Activated CD4-positive, alpha-beta T cell treated with anti-CD3 and anti-CD28 coated beads for 36 hours (primary cell): ENCODE measurements around the gene F2R. TPM values are rescaled to one million over a fixed set of nuclear protein-coding genes. Genes with fewer than 3 reads are reported as not detected.

Experiments used
- ATAC-seq: fragments of 200-7000 bp; cut with Tn5 transposase; one replicate; pipeline ENCODE4 v1.10.0; 2021; ENCODE audit warnings: mild to moderate bottlenecking, moderate library complexity
- CTCF ChIA-PET: fragments of 350-600 bp; sonication (Branson Sonifier 250); formaldehyde crosslinking; loops from one replicate; lab custom pipeline; 2021; ENCODE audit warnings: antibody characterized with exemption; lab: Charles Lee
- POLR2A ChIA-PET: fragments of 350-600 bp; sonication (Branson Sonifier 250); formaldehyde crosslinking; loops from one replicate; lab custom pipeline; 2021; ENCODE audit warnings: antibody characterized with exemption, inconsistent platforms; lab: Charles Lee
- DNase-seq: peaks from one replicate; pipeline ENCODE4 v3.0.0-alpha.2; 2020
- H3K27ac Mint-ChIP-seq: one replicate; pipeline ENCODE4 v1.8.0; 2021; ENCODE audit warnings: mixed read lengths
- H3K27me3 Mint-ChIP-seq: one replicate; pipeline ENCODE4 v1.8.0; 2021; ENCODE audit warnings: mixed read lengths
- H3K36me3 Mint-ChIP-seq: one replicate; pipeline ENCODE4 v1.8.0; 2021; ENCODE audit warnings: low read depth, mixed read lengths
- H3K4me1 Mint-ChIP-seq: one replicate; pipeline ENCODE4 v1.8.0; 2021; ENCODE audit warnings: mixed read lengths
- H3K4me3 Mint-ChIP-seq: one replicate; pipeline ENCODE4 v1.8.0; 2021; ENCODE audit warnings: mild to moderate bottlenecking, moderate library complexity, mixed read lengths
- H3K9me3 Mint-ChIP-seq: one replicate; pipeline ENCODE4 v1.8.0; 2021; ENCODE audit warnings: low read depth, mixed read lengths
- intact Hi-C, 2 experiments: fragments of 100-400 bp; cut with DNase I in 1 of 2; cut with micrococcal nuclease in 1 of 2; formaldehyde crosslinking; loops; one replicate each; pipeline versions ENCODE4 v1.14.2 to v1.15.1; 2022 to 2024; cut with DNase I, micrococcal nuclease
- total RNA-seq, 2 experiments: library from RNA; stranded (reverse); gene quantifications; one replicate each; pipeline ENCODE4 v1.2.3, GENCODE V29; 2021

The F2R gene
- total RNA-seq, 2 experiments from 2014 or later, result 1.4 TPM

GRCh38 chr5:76681287-76681686 is 34.6 kb upstream of the F2R start:
- Mint-ChIP-seq H3K36me3 (peaks cover 47% of the 10 kb centered on the region), H3K9me3 (no peaks in the 10 kb centered on the region), H3K27me3 (no peaks in the 10 kb centered on the region), H3K4me3 (no peak overlapping the region), H3K27ac (no peak overlapping the region), H3K4me1 (peaks cover 2% of the 10 kb centered on the region)
- ChIA-PET POLR2A (no interaction called here), CTCF (interaction anchor here (1.5 kb wide), 1 partner anchor 93 kb away, joined by 5 read pairs; no protein-coding TSS in a partner anchor)
- intact Hi-C loops, result no loop called here
- no peak for DNase-seq
- no peak for ATAC-seq

DNA sequence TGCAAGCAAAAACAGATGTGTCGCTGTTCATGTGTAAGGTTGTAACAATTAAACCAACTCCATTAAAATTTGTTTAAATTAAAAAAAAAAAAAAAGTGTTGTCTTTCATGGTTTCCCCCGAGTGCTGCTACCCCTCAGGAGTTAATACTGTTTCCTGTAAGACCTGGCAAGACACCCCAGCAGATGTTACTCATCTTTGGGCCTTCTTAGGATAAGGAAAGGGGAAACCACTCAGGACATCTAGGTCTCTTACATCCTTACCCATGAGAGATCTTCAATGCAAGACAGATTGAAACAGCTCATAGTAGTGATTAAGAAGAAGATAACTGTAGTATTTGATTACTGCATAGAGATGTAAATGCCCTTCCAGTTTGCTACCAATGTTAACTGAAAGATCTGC is 33.5 kb upstream of the F2R start:
- Mint-ChIP-seq H3K4me3 (no peak overlapping the region), H3K9me3 (no peaks in the 10 kb centered on the region), H3K27ac (no peak overlapping the region), H3K27me3 (no peaks in the 10 kb centered on the region), H3K36me3 (peaks cover 43% of the 10 kb centered on the region), H3K4me1 (peaks cover 2% of the 10 kb centered on the region)
- CTCF ChIA-PET, result interaction anchor here (0.7 to 1.5 kb wide), 3 partner anchors 20 to 92 kb away, joined by 3 to 5 read pairs (median 4); no protein-coding TSS in a partner anchor
- no peak for DNase-seq
- no peak for ATAC-seq
- POLR2A ChIA-PET, result no interaction called here
- intact Hi-C loops, result no loop called here

DNA sequence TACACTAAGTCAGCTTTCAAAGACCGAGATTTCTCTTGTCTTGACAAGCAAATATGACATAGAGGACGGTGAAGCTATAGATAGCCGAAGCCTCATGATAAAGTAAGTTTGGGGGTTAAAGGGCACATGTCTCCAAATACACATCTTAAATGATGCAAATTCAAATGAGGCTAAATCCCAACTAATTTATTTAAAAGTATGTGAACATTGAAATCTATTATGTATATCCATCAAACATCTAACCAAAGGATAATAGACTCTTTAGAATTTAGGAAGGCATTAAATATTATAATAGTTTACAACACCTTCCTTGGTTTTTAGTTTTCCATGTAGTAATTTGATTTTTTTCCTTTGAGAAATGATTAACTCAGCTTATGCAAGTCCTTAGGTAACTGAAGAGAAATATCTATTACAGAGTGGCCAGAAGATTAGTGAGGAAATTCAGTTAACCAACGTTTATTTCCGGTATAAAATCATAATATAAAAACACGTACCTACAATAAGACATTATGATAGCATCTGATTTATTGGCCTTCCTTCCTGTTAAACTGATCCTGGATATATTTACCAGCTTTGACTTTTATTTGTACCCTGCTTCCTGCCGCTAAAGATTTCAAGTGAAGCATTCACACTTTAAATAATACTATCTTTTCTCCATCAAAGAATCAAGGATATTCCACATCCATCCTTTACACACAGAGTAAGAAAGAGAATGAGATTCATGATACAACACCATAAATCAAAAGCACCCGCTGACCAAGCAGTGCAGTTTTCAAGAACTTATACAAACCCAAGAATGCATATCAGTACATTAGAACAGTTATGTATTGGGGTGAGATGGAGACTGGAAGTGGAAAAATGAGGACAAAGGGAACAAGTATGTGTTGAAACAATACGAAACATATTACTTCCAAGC is 31.9 kb upstream of the F2R start:
- intact Hi-C loops, result no loop called here
- DNase-seq (no peak), ATAC-seq (no peak)
- no peaks in the 10 kb centered on the region for H3K9me3 Mint-ChIP-seq
- H3K27me3 Mint-ChIP-seq, result no peaks in the 10 kb centered on the region
- no peak overlapping the region for H3K27ac Mint-ChIP-seq
- peaks cover 37% of the 10 kb centered on the region for H3K36me3 Mint-ChIP-seq
- CTCF ChIA-PET, result interaction anchor here (0.6 to 1.3 kb wide), 4 partner anchors 11 to 123 kb away, joined by 3 to 4 read pairs (median 4); no protein-coding TSS in a partner anchor
- H3K4me3 Mint-ChIP-seq, result no peak overlapping the region
- POLR2A ChIA-PET, result no interaction called here
- peaks cover 2% of the 10 kb centered on the region for H3K4me1 Mint-ChIP-seq

GRCh38 chr5:76684756-76685519 is 31.0 kb upstream of the F2R start:
- no peak for DNase-seq
- H3K4me3 Mint-ChIP-seq, result no peak overlapping the region
- ATAC-seq, result no peak
- peaks cover 38% of the 10 kb centered on the region for H3K36me3 Mint-ChIP-seq
- peaks cover 2% of the 10 kb centered on the region for H3K4me1 Mint-ChIP-seq
- intact Hi-C loops, result no loop called here
- POLR2A ChIA-PET, result no interaction called here
- H3K9me3 Mint-ChIP-seq, result no peaks in the 10 kb centered on the region
- no peak overlapping the region for H3K27ac Mint-ChIP-seq
- no peaks in the 10 kb centered on the region for H3K27me3 Mint-ChIP-seq
- CTCF ChIA-PET, result interaction anchor here (0.6 to 1.1 kb wide), 3 partner anchors 24 to 90 kb away, joined by 3 to 4 read pairs (median 3); no protein-coding TSS in a partner anchor

DNA sequence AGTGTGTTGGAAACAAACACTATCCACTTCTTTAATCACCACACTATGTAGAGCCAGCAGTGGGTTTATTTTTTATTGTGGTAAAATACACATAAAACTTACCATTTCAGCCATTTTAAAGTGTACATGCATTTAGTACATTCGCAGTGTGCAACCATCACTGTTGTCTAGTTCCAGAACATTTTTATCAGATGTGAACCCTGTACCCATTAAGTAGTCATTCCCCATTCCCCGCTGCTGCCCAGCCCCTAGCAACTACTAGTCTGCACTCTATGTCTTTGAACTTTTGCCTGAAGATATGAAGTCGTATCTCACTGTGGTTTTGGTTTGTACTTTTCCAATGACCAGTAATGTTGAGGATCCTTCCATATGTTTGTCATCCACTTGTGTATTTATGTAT is 30.2 kb upstream of the F2R start:
- CTCF ChIA-PET, result interaction anchor here (0.6 to 0.8 kb wide), 2 partner anchors 64 to 78 kb away, joined by 3 read pairs; no protein-coding TSS in a partner anchor
- POLR2A ChIA-PET, result no interaction called here
- Mint-ChIP-seq H3K4me1 (peaks cover 2% of the 10 kb centered on the region), H3K27ac (no peak overlapping the region), H3K4me3 (no peak overlapping the region), H3K27me3 (no peaks in the 10 kb centered on the region), H3K36me3 (peaks cover 37% of the 10 kb centered on the region), H3K9me3 (no peaks in the 10 kb centered on the region)
- no peak for ATAC-seq
- intact Hi-C loops, result no loop called here
- DNase-seq, result no peak

- Mint-ChIP-seq H3K9me3 (no peaks in the 10 kb centered on the region), H3K4me3 (no peak overlapping the region), H3K27me3 (no peaks in the 10 kb centered on the region), H3K4me1 (peaks cover 23% of the 10 kb centered on the region), H3K36me3 (peaks cover 40% of the 10 kb centered on the region), H3K27ac (no peak overlapping the region)
- POLR2A ChIA-PET, result no interaction called here
- DNase-seq (no peak), ATAC-seq (no peak)
- intact Hi-C loops, result no loop called here
- CTCF ChIA-PET, result interaction anchor here (0.7 to 1.5 kb wide), 2 partner anchors 86 to 338 kb away, joined by 3 to 9 read pairs; no protein-coding TSS in a partner anchor
Measured at GRCh38 chr5:76688212-76688611, 27.7 kb upstream of the F2R start.

- POLR2A ChIA-PET, result no interaction called here
- Mint-ChIP-seq H3K27me3 (no peaks in the 10 kb centered on the region), H3K4me3 (no peak overlapping the region), H3K36me3 (peaks cover 37% of the 10 kb centered on the region), H3K4me1 (peaks cover 23% of the 10 kb centered on the region), H3K27ac (no peak overlapping the region), H3K9me3 (no peaks in the 10 kb centered on the region)
- CTCF ChIA-PET, result interaction anchor here (1.5 kb wide), 1 partner anchor 86 kb away, joined by 9 read pairs; no protein-coding TSS in a partner anchor
- ATAC-seq (no peak), DNase-seq (no peak)
- intact Hi-C loops, result no loop called here
Measured at GRCh38 chr5:76688836-76689235, 27.1 kb upstream of the F2R start.

DNA sequence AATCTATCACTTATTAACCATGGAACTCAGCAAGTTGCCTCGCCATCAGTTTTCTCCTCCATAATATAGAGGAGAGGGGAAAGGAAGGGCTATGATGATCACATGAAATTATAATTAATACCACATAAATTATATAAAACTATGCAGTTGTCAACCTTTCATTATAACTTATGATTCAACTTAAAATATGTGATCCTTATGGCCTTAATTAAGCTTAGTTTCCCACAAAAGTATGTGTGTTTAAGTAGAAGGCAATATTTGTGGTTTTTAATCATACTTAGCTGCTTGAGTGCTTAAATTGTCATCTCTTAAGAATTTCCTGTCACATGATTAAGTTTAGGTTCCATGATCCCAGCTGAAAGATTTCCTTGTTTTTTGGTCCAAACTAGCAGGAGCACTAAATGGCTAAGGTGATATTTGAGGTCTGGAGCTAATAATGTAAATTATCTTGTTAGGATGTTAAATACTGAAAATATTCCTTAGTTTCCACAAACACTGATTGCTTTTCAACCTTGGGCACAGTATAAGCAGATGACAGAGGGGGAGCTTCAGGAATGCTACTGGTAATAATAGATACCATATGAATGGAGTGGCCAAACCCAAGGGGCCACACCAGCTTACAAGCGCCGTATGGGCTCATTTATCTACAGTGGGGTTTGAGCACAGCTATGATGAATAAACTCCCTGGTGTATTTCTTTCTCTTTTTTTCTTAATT is 26.4 kb upstream of the F2R start:
- DNase-seq, result no peak
- no peak overlapping the region for H3K4me3 Mint-ChIP-seq
- H3K27ac Mint-ChIP-seq, result no peak overlapping the region
- intact Hi-C loops, result loop anchor here in 1 of 2 experiments (5.0 kb wide), 1 partner anchor 103 kb away; no protein-coding TSS in a partner anchor
- H3K9me3 Mint-ChIP-seq, result no peaks in the 10 kb centered on the region
- POLR2A ChIA-PET, result no interaction called here
- H3K36me3 Mint-ChIP-seq, result peaks cover 35% of the 10 kb centered on the region
- H3K27me3 Mint-ChIP-seq, result no peaks in the 10 kb centered on the region
- H3K4me1 Mint-ChIP-seq, result peaks cover 23% of the 10 kb centered on the region
- no peak for ATAC-seq
- CTCF ChIA-PET, result interaction anchor here (0.6 to 1.5 kb wide), 6 partner anchors 31 to 802 kb away, joined by 3 to 9 read pairs (median 3); no protein-coding TSS in a partner anchor

GRCh38 chr5:76690037-76690679 is 25.8 kb upstream of the F2R start:
- ATAC-seq, result no peak
- H3K27ac Mint-ChIP-seq, result no peak overlapping the region
- POLR2A ChIA-PET, result no interaction called here

GRCh38 chr5:76690704-76691466 is 25.0 kb upstream of the F2R start:
- CTCF ChIA-PET, result interaction anchor here (0.6 to 2.1 kb wide), 7 partner anchors 12 to 244 kb away, joined by 3 to 9 read pairs (median 4); no protein-coding TSS in a partner anchor
- H3K27ac Mint-ChIP-seq, result no peak overlapping the region
- no peak for ATAC-seq
- no peak for DNase-seq
- H3K9me3 Mint-ChIP-seq, result no peaks in the 10 kb centered on the region
- intact Hi-C loops, result loop anchor here in 1 of 2 experiments (5.0 kb wide), 1 partner anchor 101 kb away; no protein-coding TSS in a partner anchor
- H3K27me3 Mint-ChIP-seq, result no peaks in the 10 kb centered on the region
- POLR2A ChIA-PET, result interaction anchor here (0.6 kb wide), 1 partner anchor 73 kb away, joined by 3 read pairs; no protein-coding TSS in a partner anchor
- no peak overlapping the region for H3K4me3 Mint-ChIP-seq
- H3K4me1 Mint-ChIP-seq, result peaks cover 23% of the 10 kb centered on the region
- H3K36me3 Mint-ChIP-seq, result peaks cover 39% of the 10 kb centered on the region

More at GRCh38 chr5:76690037-76690679, 25.8 kb upstream of the F2R start:
- peaks cover 23% of the 10 kb centered on the region for H3K4me1 Mint-ChIP-seq
- peaks cover 37% of the 10 kb centered on the region for H3K36me3 Mint-ChIP-seq
- no peak overlapping the region for H3K4me3 Mint-ChIP-seq
- intact Hi-C loops, result loop anchor here in 1 of 2 experiments (5.0 kb wide), 1 partner anchor 102 kb away; no protein-coding TSS in a partner anchor
- CTCF ChIA-PET, result interaction anchor here (0.6 to 1.3 kb wide), 5 partner anchors 31 to 803 kb away, joined by 3 read pairs; no protein-coding TSS in a partner anchor
- H3K27me3 Mint-ChIP-seq, result no peaks in the 10 kb centered on the region
- no peak for DNase-seq
- no peaks in the 10 kb centered on the region for H3K9me3 Mint-ChIP-seq
